HEK293 (cell line): ENCODE measurements around the gene ANKRD11.
A peak's percentile ranks its signal among the peaks of the same experiment; 100 is the strongest.

Experiments
- FEZF1 ChIP-seq: fragments of 450-650 bp; formaldehyde crosslinking; IDR thresholded peaks from 2 replicates; pipeline ENCODE4 v1.5.1; 2016; ENCODE audit warnings: missing biosample characterization, missing genetic modification characterization
- KLF9 ChIP-seq: fragments of 450-650 bp; formaldehyde crosslinking; IDR thresholded peaks from 2 replicates; pipeline ENCODE4 v1.5.1; 2016; ENCODE audit warnings: missing biosample characterization, missing genetic modification characterization, low read depth
- PATZ1 ChIP-seq: fragments of 450-650 bp; formaldehyde crosslinking; IDR thresholded peaks from 2 replicates; pipeline ENCODE4 v1.5.1; 2016; ENCODE audit warnings: missing biosample characterization, missing genetic modification characterization
- REPIN1 ChIP-seq: fragments of 450-650 bp; formaldehyde crosslinking; IDR thresholded peaks from 2 replicates; pipeline ENCODE4 v1.5.1; 2017; ENCODE audit warnings: missing biosample characterization, missing genetic modification characterization, low read depth
- SP2 ChIP-seq: fragments of 450-650 bp; formaldehyde crosslinking; IDR thresholded peaks from 2 replicates; pipeline ENCODE4 v1.5.1; 2016; ENCODE audit warnings: missing biosample characterization, missing genetic modification characterization
- ZFP3 ChIP-seq: fragments of 450-650 bp; formaldehyde crosslinking; IDR thresholded peaks from 2 replicates; pipeline ENCODE4 v1.5.1; 2016; ENCODE audit warnings: low read depth, missing biosample characterization, missing genetic modification characterization
- ZNF133 ChIP-seq: fragments of 450-650 bp; formaldehyde crosslinking; IDR thresholded peaks from 2 replicates; pipeline ENCODE4 v1.5.1; 2016; ENCODE audit warnings: missing biosample characterization, missing genetic modification characterization
- ZNF148 ChIP-seq: fragments of 450-650 bp; formaldehyde crosslinking; IDR thresholded peaks from 2 replicates; pipeline ENCODE4 v1.5.0; 2017; ENCODE audit warnings: missing biosample characterization, missing genetic modification characterization, borderline replicate concordance
- ZNF18 ChIP-seq: fragments of 450-650 bp; formaldehyde crosslinking; IDR thresholded peaks from 2 replicates; pipeline ENCODE4 v1.5.1; 2016; ENCODE audit warnings: missing biosample characterization, missing genetic modification characterization
- ZNF19 ChIP-seq: fragments of 450-650 bp; formaldehyde crosslinking; IDR thresholded peaks from 2 replicates; pipeline ENCODE4; 2016; ENCODE audit warnings: missing biosample characterization, missing genetic modification characterization, low read depth
- ZNF211 ChIP-seq: fragments of 450-650 bp; formaldehyde crosslinking; IDR thresholded peaks from 2 replicates; pipeline ENCODE4 v1.5.1; 2016; ENCODE audit warnings: low read depth, missing biosample characterization, missing genetic modification characterization
- ZNF248 ChIP-seq: fragments of 450-650 bp; formaldehyde crosslinking; IDR thresholded peaks from 2 replicates; pipeline ENCODE4 v1.5.1; 2017; ENCODE audit warnings: missing biosample characterization, missing genetic modification characterization
- ZNF274 ChIP-seq, 2 experiments: fragments of 200-500 bp in 1 of 2; fragments of 450-650 bp in 1 of 2; sonication (Bioruptor generic) in 1 of 2; formaldehyde crosslinking in 1 of 2; IDR thresholded peaks; 2 replicates each; pipeline versions ENCODE4 v1.5.1 to v1.6.1; 2014 to 2016; ENCODE audit warnings: borderline replicate concordance in 1 of 2, inconsistent platforms in 1 of 2, low read length in 1 of 2, missing biosample characterization in 1 of 2, missing genetic modification characterization in 1 of 2
- ZNF280D ChIP-seq: fragments of 450-650 bp; formaldehyde crosslinking; IDR thresholded peaks from 2 replicates; pipeline ENCODE4 v1.5.1; 2016; ENCODE audit warnings: missing biosample characterization, missing genetic modification characterization
- ZNF660 ChIP-seq: fragments of 450-650 bp; IDR thresholded peaks from 2 replicates; pipeline ENCODE4 v1.5.1; 2018; ENCODE audit warnings: missing biosample characterization, mild to moderate bottlenecking, missing genetic modification characterization
- ZNF701 ChIP-seq: fragments of 450-650 bp; formaldehyde crosslinking; IDR thresholded peaks from 2 replicates; pipeline ENCODE4 v1.5.1; 2016; ENCODE audit warnings: missing biosample characterization, missing genetic modification characterization
- ZSCAN23 ChIP-seq: fragments of 450-650 bp; formaldehyde crosslinking; IDR thresholded peaks from 2 replicates; pipeline ENCODE4 v1.5.1; 2016; ENCODE audit warnings: missing biosample characterization, missing genetic modification characterization

The ANKRD11 gene

GRCh38 chr16:89246903-89247733, 243.2 kb downstream of the ANKRD11 start (continued):
- TF ChIP-seq ZNF660 (no peak), ZNF248 (tag by site-specific recombination) (no peak), ZFP3 (no peak), ZNF280D (no peak), ZNF148 (tag by site-specific recombination) (no peak), REPIN1 (tag by site-specific recombination) (no peak), ZNF18 (tag by site-specific recombination) (no peak), KLF9 (tag by site-specific recombination) (peak; percentile 45; the same call in 1 of the 2 replicates), ZNF211 (tag by site-specific recombination) (no peak), ZNF19 (tag by site-specific recombination) (no peak), FEZF1 (tag by site-specific recombination) (no peak), ZNF701 (tag by site-specific recombination) (no peak), PATZ1 (tag by site-specific recombination) (peak; percentile 89), ZNF133 (tag by site-specific recombination) (no peak), ZNF274 (IDR thresholded peaks at IDR 0.05; ENCODE audit: low read length) (no peak), ZNF274 (tag by site-specific recombination; IDR thresholded peaks at IDR 0.05; ENCODE audit: borderline replicate concordance) (no peak), ZSCAN23 (tag by site-specific recombination) (no peak), SP2 (peak; percentile 63)
